ENCODE data around the gene MAG. TPM values are rescaled to one million over a fixed set of nuclear protein-coding genes. Genes with fewer than 3 reads are reported as not detected.

Gene MAG
- total RNA-seq, 4 donors from 2014 or later: 0.65 to 2.4 (median 1.2) TPM; not detected in 1

DNA sequence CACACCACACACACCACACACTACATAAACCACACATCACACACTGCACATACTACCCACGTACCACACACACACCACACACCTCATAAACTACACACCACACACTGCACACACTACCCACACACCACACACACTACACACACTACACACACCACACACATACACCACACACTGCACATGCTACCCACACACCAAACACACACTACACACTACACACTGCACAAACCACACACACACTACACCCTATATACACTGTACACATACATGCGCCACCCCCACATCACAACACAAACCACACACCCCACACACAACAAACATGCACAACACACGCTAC lies 5.5 kb downstream of the MAG start:
- no peak for TF ChIP-seq EP300 (IDR thresholded peaks at IDR 0.05)
- TF ChIP-seq POLR2AphosphoS5 (IDR thresholded peaks at IDR 0.05): no peak
- no peak for TF ChIP-seq POLR2A (IDR thresholded peaks at IDR 0.05; ENCODE audit: low read depth)
- TF ChIP-seq, protein P1, sequence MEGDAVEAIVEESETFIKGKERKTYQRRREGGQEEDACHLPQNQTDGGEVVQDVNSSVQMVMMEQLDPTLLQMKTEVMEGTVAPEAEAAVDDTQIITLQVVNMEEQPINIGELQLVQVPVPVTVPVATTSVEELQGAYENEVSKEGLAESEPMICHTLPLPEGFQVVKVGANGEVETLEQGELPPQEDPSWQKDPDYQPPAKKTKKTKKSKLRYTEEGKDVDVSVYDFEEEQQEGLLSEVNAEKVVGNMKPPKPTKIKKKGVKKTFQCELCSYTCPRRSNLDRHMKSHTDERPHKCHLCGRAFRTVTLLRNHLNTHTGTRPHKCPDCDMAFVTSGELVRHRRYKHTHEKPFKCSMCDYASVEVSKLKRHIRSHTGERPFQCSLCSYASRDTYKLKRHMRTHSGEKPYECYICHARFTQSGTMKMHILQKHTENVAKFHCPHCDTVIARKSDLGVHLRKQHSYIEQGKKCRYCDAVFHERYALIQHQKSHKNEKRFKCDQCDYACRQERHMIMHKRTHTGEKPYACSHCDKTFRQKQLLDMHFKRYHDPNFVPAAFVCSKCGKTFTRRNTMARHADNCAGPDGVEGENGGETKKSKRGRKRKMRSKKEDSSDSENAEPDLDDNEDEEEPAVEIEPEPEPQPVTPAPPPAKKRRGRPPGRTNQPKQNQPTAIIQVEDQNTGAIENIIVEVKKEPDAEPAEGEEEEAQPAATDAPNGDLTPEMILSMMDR (IDR thresholded peaks at IDR 0.05): no peak
- Histone ChIP-seq H3K27ac (replicated peaks in 1 of 4) (no peak overlapping the region), H3K27me3 (peaks cover 0 to 92% (median 4%) of the 10 kb centered on the region in 4 donors), H3K36me3 (no peaks in the 10 kb centered on the region), H3K4me3 (no peak overlapping the region), H3K9me3 (no peaks in the 10 kb centered on the region), H3K4me1 (no peaks in the 10 kb centered on the region)
- WGBS: 92% methylated on average over 3 of the region's 3 CpGs
- intact Hi-C loops (cut with DNase I): no loop called here
- DNase-seq (ENCODE audit: extremely low spot score): no peak

GRCh38 chr19:35297922-35298321 lies 6.0 kb downstream of the MAG start:
- Histone ChIP-seq H3K36me3 (no peaks in the 10 kb centered on the region), H3K4me3 (no peak overlapping the region), H3K27ac (replicated peaks in 1 of 4) (no peak overlapping the region), H3K9me3 (no peaks in the 10 kb centered on the region), H3K4me1 (no peaks in the 10 kb centered on the region), H3K27me3 (peaks cover 0 to 89% (median 4%) of the 10 kb centered on the region in 4 donors)
- intact Hi-C loops (cut with DNase I): no loop called here
- no peak for TF ChIP-seq POLR2A (IDR thresholded peaks at IDR 0.05; ENCODE audit: low read depth)
- no peak for TF ChIP-seq EP300 (IDR thresholded peaks at IDR 0.05)
- no peak for TF ChIP-seq POLR2AphosphoS5 (IDR thresholded peaks at IDR 0.05)
- TF ChIP-seq, protein P1 (IDR thresholded peaks at IDR 0.05): no peak
- DNase-seq (ENCODE audit: extremely low spot score): no peak
- WGBS: 97% methylated on average over 2 of the region's 2 CpGs

- Histone ChIP-seq H3K27me3 (peaks cover 0 to 84% (median 4%) of the 10 kb centered on the region in 4 donors), H3K27ac (replicated peaks in 1 of 4) (no peak overlapping the region), H3K4me1 (no peaks in the 10 kb centered on the region), H3K36me3 (no peaks in the 10 kb centered on the region), H3K4me3 (no peak overlapping the region), H3K9me3 (no peaks in the 10 kb centered on the region)
- DNase-seq (ENCODE audit: extremely low spot score): no peak
- TF ChIP-seq, protein P1 (IDR thresholded peaks at IDR 0.05): no peak
- TF ChIP-seq POLR2AphosphoS5 (IDR thresholded peaks at IDR 0.05): no peak
- TF ChIP-seq EP300 (IDR thresholded peaks at IDR 0.05): no peak
- no peak for TF ChIP-seq POLR2A (IDR thresholded peaks at IDR 0.05; ENCODE audit: low read depth)
- intact Hi-C loops (cut with DNase I): no loop called here
- WGBS: 94% methylated on average over 5 of the region's 5 CpGs
Measured at GRCh38 chr19:35298561-35298972, 6.6 kb downstream of the MAG start.

GRCh38 chr19:35299523-35300338 lies 7.8 kb downstream of the MAG start:
- intact Hi-C loops (cut with DNase I): no loop called here

More at GRCh38 chr19:35299523-35300338, 7.8 kb downstream of the MAG start:
- Histone ChIP-seq H3K27ac (replicated peaks in 1 of 4) (no peak overlapping the region), H3K4me3 (no peak overlapping the region), H3K9me3 (no peaks in the 10 kb centered on the region), H3K36me3 (no peaks in the 10 kb centered on the region), H3K27me3 (peaks cover 0 to 84% (median 4%) of the 10 kb centered on the region in 4 donors), H3K4me1 (no peaks in the 10 kb centered on the region)
- TF ChIP-seq POLR2A (IDR thresholded peaks at IDR 0.05; ENCODE audit: low read depth) (no peak), EP300 (IDR thresholded peaks at IDR 0.05) (no peak), POLR2AphosphoS5 (IDR thresholded peaks at IDR 0.05) (no peak)
- TF ChIP-seq, protein P1 (IDR thresholded peaks at IDR 0.05): no peak
- DNase-seq (ENCODE audit: extremely low spot score): no peak
- WGBS: 27% methylated on average over 13 of the region's 55 CpGs

Data from esophagus muscularis mucosa (tissue), 4 donors.